ENCODE results near the gene FDXR. TPM values are rescaled to one million over a fixed set of nuclear protein-coding genes. Genes with fewer than 3 reads are reported as not detected.

Gene FDXR
- total and polyA plus RNA-seq, 2 donors (not counting 3 experiments of a cell fraction or from before 2014, with no cell fraction given), result 19.7 to 33.4 TPM

DNA sequence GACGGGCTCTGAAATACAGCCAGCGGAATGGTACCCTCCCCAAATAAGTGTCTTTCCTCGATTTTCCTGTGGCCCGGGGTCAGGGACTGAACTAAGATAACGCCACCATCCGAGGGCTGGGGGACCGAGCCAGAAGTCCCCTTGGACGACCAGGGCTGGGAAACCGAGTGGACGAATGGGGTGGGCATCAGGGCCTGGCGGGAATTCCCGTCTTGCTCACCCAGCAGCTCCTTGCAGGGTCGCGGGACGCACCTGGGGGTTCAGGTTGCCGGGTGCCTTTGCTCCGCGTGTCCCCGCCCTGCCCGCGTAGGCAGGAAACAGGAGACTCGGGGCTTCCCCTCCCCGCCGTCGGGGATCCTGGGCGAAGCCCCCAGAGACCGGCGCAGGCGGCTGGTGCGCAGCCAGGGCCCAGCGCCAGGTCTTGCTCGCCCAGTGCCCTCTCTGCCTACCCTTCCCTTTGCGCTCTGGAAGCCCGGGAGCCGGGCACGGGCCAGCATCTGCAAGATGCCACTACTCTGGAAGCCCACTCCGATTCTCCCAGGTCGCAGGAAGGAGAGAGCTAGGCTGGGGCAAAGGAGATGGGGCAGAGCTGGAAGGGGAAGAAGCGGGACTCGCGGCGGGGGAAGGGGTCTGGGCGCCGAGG is 12.4 kb downstream of the FDXR start:
- CTCF ChIA-PET, result interaction anchor here (0.7 to 14.2 kb wide), 12 partner anchors 10 to 114 kb away, joined by 3 to 325 read pairs (median 10); partner anchors contain the start of gene NAT9
- H3K4me2 ChIP-seq (ENCODE audit: insufficient read depth, low read length), result no peak overlapping the region
- BruUV-seq (replicated peaks), result no TSS peak

DNA sequence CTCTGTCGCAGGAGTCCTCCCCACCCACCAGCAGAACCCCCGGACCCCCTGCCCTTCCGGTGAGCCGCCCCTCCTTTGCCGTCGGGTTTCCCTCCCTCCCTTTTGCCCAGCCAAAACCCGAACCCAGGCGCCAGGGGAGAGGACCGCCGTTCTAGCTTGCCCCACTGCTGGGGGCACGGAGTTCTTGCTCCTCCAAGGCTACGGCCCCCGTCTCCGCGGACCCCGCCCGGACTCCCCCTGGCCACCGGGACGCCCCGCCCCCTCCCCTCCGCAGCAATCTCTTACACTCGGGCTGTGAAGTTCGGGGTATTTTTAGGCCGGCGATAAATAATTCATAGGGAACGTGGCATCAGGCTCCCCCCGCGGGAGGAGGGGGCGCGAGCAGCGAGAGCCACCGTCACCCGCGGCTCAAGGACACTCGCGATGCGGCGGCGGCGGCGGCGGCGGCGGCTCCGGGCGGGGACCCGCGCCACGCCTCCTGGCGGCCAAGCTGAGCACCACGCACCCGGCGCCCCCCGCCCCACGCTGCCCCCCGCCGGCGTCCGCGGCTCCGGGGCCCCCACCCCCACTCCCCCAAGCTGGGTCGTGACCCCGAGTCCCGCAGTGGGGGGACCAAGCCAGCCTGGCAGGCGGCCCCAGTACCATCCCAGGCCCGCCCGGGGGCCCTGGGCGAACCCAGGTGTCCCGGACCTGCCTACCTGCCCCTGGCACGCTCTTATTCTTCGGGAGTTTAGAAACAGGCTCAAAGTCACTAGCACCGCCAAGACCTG is 13.2 kb downstream of the FDXR start, which contains the start of gene GRIN2C:
Gene GRIN2C (minus strand): TSS at position 427 of the 770 bp plus-strand sequence. CDS start 4,793 bp downstream, outside the sequence.
- BruUV-seq (replicated peaks), result no TSS peak
- H3K79me2 ChIP-seq (ENCODE audit: control insufficient read depth, insufficient read depth, low read length), result no peaks in the 10 kb centered on the region
- ChIA-PET CTCF (interaction anchor here (0.7 to 14.2 kb wide), 10 partner anchors 11 to 100 kb away, joined by 3 to 325 read pairs (median 10); partner anchors contain the start of gene NAT9), POLR2A (no interaction called here)
- H3K9me3 ChIP-seq (replicated peaks; ENCODE audit: control insufficient read depth, insufficient read depth, low read length), result no peaks in the 10 kb centered on the region
- H3K9me1 ChIP-seq (replicated peaks; ENCODE audit: control insufficient read depth, extremely low read depth, insufficient read depth, low read length), result no peaks in the 10 kb centered on the region
- no peak within 1 kb of the TSS for H3K27ac ChIP-seq (ENCODE audit: insufficient read depth, low read depth, low read length)
- intact Hi-C loops (cut with micrococcal nuclease), result no loop called here
- H3K9ac ChIP-seq (replicated peaks; ENCODE audit: extremely low read depth, insufficient read depth, low read length), result no peak within 1 kb of the TSS
- no peak within 1 kb of the TSS for H3K4me2 ChIP-seq (ENCODE audit: insufficient read depth, low read length)
- TF ChIP-seq MYC (IDR thresholded peaks at IDR 0.05; ENCODE audit: low read depth, low read length) (no peak), JUN (IDR thresholded peaks at IDR 0.05; ENCODE audit: borderline replicate concordance, insufficient read depth, insufficient read length, low read depth) (no peak), MAX (IDR thresholded peaks at IDR 0.05; ENCODE audit: insufficient read depth, insufficient read length) (no peak), GATA2 (IDR thresholded peaks at IDR 0.05; ENCODE audit: insufficient read depth, insufficient read length, low read depth, low read length) (no peak), POLR2AphosphoS5 (IDR thresholded peaks at IDR 0.05; ENCODE audit: insufficient read depth, low read depth, low read length) (no peak), FOS (IDR thresholded peaks at IDR 0.05; ENCODE audit: borderline replicate concordance, insufficient read depth, low read length) (no peak), EZH2 (IDR thresholded peaks at IDR 0.05; ENCODE audit: borderline replicate concordance, low read depth, low read length, severe bottlenecking) (no peak), POLR2A (IDR thresholded peaks at IDR 0.05; ENCODE audit: low read depth, low read length) (no peak)
- TF ChIP-seq, protein P1, sequence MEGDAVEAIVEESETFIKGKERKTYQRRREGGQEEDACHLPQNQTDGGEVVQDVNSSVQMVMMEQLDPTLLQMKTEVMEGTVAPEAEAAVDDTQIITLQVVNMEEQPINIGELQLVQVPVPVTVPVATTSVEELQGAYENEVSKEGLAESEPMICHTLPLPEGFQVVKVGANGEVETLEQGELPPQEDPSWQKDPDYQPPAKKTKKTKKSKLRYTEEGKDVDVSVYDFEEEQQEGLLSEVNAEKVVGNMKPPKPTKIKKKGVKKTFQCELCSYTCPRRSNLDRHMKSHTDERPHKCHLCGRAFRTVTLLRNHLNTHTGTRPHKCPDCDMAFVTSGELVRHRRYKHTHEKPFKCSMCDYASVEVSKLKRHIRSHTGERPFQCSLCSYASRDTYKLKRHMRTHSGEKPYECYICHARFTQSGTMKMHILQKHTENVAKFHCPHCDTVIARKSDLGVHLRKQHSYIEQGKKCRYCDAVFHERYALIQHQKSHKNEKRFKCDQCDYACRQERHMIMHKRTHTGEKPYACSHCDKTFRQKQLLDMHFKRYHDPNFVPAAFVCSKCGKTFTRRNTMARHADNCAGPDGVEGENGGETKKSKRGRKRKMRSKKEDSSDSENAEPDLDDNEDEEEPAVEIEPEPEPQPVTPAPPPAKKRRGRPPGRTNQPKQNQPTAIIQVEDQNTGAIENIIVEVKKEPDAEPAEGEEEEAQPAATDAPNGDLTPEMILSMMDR (IDR thresholded peaks at IDR 0.05; ENCODE audit: extremely low read depth in 1 of 2, insufficient read depth in 1 of 2, low read depth in 1 of 2, low read length in 2 of 2), result no peak
- dilution Hi-C loops (cut with MboI; ENCODE audit: extremely low pct_ligation_motif_present, low sequenced_read_pairs), result no loop called here
- no peaks in the 10 kb centered on the region for H3K36me3 ChIP-seq (ENCODE audit: control insufficient read depth in 2 of 2, extremely low read depth in 1 of 2, insufficient read depth in 2 of 2, low read length in 2 of 2)
- peaks cover 7% of the 10 kb centered on the region for H3K4me1 ChIP-seq (ENCODE audit: control insufficient read depth, extremely low read depth, insufficient read depth, low read length)
- H4K20me1 ChIP-seq (replicated peaks; ENCODE audit: control insufficient read depth, extremely low read depth, insufficient read depth, low read length), result no peaks in the 10 kb centered on the region
- H2AFZ ChIP-seq (ENCODE audit: low read depth, low read length), result no peak within 1 kb of the TSS
- peak within 1 kb of the TSS in 1 of 3 experiments; percentile 10 for H3K4me3 ChIP-seq (replicated peaks in 1 of 3; ENCODE audit: insufficient read depth in 1 of 3, low read depth in 1 of 3, low read length in 3 of 3)
- peaks cover 39 to 40% of the 10 kb centered on the region in 2 experiments for H3K27me3 ChIP-seq (ENCODE audit: control insufficient read depth in 2 of 2, insufficient read depth in 2 of 2, low read length in 2 of 2)
- FAIRE-seq (no peak), DNase-seq (ENCODE audit: low read depth, low spot score) (no peak)

More for the DNA sequence above, 12.4 kb downstream of the FDXR start:
- Histone ChIP-seq H3K4me1 (ENCODE audit: control insufficient read depth, extremely low read depth, insufficient read depth, low read length) (peaks cover 7% of the 10 kb centered on the region), H3K9me3 (replicated peaks; ENCODE audit: control insufficient read depth, insufficient read depth, low read length) (no peaks in the 10 kb centered on the region), H3K27ac (ENCODE audit: insufficient read depth, low read depth, low read length) (no peak overlapping the region), H3K79me2 (ENCODE audit: control insufficient read depth, insufficient read depth, low read length) (no peaks in the 10 kb centered on the region), H3K9me1 (replicated peaks; ENCODE audit: control insufficient read depth, extremely low read depth, insufficient read depth, low read length) (no peaks in the 10 kb centered on the region), H3K9ac (replicated peaks; ENCODE audit: extremely low read depth, insufficient read depth, low read length) (no peak overlapping the region), H3K27me3 (ENCODE audit: control insufficient read depth in 2 of 2, insufficient read depth in 2 of 2, low read length in 2 of 2) (peaks cover 35 to 38% of the 10 kb centered on the region in 2 experiments), H4K20me1 (replicated peaks; ENCODE audit: control insufficient read depth, extremely low read depth, insufficient read depth, low read length) (no peaks in the 10 kb centered on the region), H3K36me3 (ENCODE audit: control insufficient read depth in 2 of 2, extremely low read depth in 1 of 2, insufficient read depth in 2 of 2, low read length in 2 of 2) (no peaks in the 10 kb centered on the region), H2AFZ (ENCODE audit: low read depth, low read length) (no peak overlapping the region), H3K4me3 (replicated peaks in 1 of 3; ENCODE audit: insufficient read depth in 1 of 3, low read depth in 1 of 3, low read length in 3 of 3) (no peak overlapping the region)
- DNase-seq (ENCODE audit: low read depth, low spot score) (no peak), FAIRE-seq (no peak)
- no peak for TF ChIP-seq FOS (IDR thresholded peaks at IDR 0.05; ENCODE audit: borderline replicate concordance, insufficient read depth, low read length)
- TF ChIP-seq EZH2 (IDR thresholded peaks at IDR 0.05; ENCODE audit: borderline replicate concordance, low read depth, low read length, severe bottlenecking), result peak; percentile 96
- dilution Hi-C loops (cut with MboI; ENCODE audit: extremely low pct_ligation_motif_present, low sequenced_read_pairs), result no loop called here
- POLR2A ChIA-PET, result no interaction called here
- intact Hi-C loops (cut with micrococcal nuclease), result no loop called here

Measured in endothelial cell of umbilical vein (primary cell).